Trophoblast cell (in vitro differentiated cells and primary cell): ENCODE results near the gene TXNDC16.

Source experiments
- DNase-seq, 2 donors: peaks; one replicate each; pipeline ENCODE4 v3.0.0-alpha.2; 2016
- H2AFZ ChIP-seq: 2 replicates; pipeline ENCODE4 v1.6.1; 2013; ENCODE audit warnings: low read length, moderate library complexity, mild to moderate bottlenecking; ENCODE audit not compliant: insufficient read depth, poor library complexity
- H2AK5ac ChIP-seq: 2 replicates; pipeline ENCODE4 v1.6.1; 2013; ENCODE audit warnings: mild to moderate bottlenecking, low read length
- H2BK120ac ChIP-seq: 2 replicates; pipeline ENCODE4 v1.6.1; 2013; ENCODE audit warnings: low read length, mild to moderate bottlenecking, moderate library complexity; ENCODE audit not compliant: insufficient read depth, poor library complexity
- H2BK12ac ChIP-seq: 2 replicates; pipeline ENCODE4 v1.6.1; 2013; ENCODE audit warnings: mild to moderate bottlenecking, low read length, moderate library complexity
- H2BK5ac ChIP-seq: 2 replicates; pipeline ENCODE4 v1.6.1; 2013; ENCODE audit warnings: low read length, low read depth, moderate library complexity, mild to moderate bottlenecking; ENCODE audit not compliant: poor library complexity
- H3K14ac ChIP-seq: 2 replicates; pipeline ENCODE4 v1.6.1; 2013; ENCODE audit warnings: mild to moderate bottlenecking, low read length
- H3K18ac ChIP-seq: 2 replicates; pipeline ENCODE4 v1.6.1; 2013; ENCODE audit warnings: mild to moderate bottlenecking, low read length
- H3K23ac ChIP-seq: 2 replicates; pipeline ENCODE4 v1.6.1; 2013; ENCODE audit warnings: low read length
- H3K27ac ChIP-seq: 2 replicates; pipeline ENCODE4 v1.5.1; 2013; ENCODE audit warnings: low read depth, mild to moderate bottlenecking, inconsistent platforms, low read length, moderate library complexity
- H3K27me3 ChIP-seq: 2 replicates; pipeline ENCODE4 v1.6.1; 2013; ENCODE audit warnings: inconsistent platforms, mild to moderate bottlenecking, low read length, moderate library complexity; ENCODE audit not compliant: insufficient read depth
- H3K36me3 ChIP-seq, 2 experiments: 1 replicate in 1 of 2; 2 replicates in 1 of 2; pipeline ENCODE4 v1.6.1; 2013; ENCODE audit warnings: low read length in 2 of 2, mild to moderate bottlenecking in 2 of 2, moderate library complexity in 1 of 2; ENCODE audit not compliant: insufficient read depth in 2 of 2, control insufficient read depth in 1 of 2
- H3K4ac ChIP-seq: 2 replicates; pipeline ENCODE4 v1.6.1; 2013; ENCODE audit warnings: low read depth, mild to moderate bottlenecking, low read length, moderate library complexity
- H3K4me1 ChIP-seq, 2 experiments: 1 replicate in 1 of 2; 2 replicates in 1 of 2; pipeline ENCODE4 v1.6.1; 2013; ENCODE audit warnings: low read length in 2 of 2, mild to moderate bottlenecking in 2 of 2, moderate library complexity in 1 of 2; ENCODE audit not compliant: insufficient read depth in 2 of 2, control insufficient read depth in 1 of 2
- H3K4me2 ChIP-seq: 2 replicates; pipeline ENCODE4 v1.6.1; 2013; ENCODE audit warnings: inconsistent platforms, mild to moderate bottlenecking, low read length, moderate library complexity
- H3K4me3 ChIP-seq: 2 replicates; pipeline ENCODE4 v1.5.1; 2013; ENCODE audit warnings: mild to moderate bottlenecking, low read depth, low read length, inconsistent platforms
- H3K79me1 ChIP-seq: one replicate; pipeline ENCODE4 v1.6.1; 2013; ENCODE audit warnings: low read length
- H3K79me2 ChIP-seq: 2 replicates; pipeline ENCODE4 v1.6.1; 2013; ENCODE audit warnings: low read length, mild to moderate bottlenecking; ENCODE audit not compliant: control insufficient read depth, insufficient read depth, poor library complexity
- H3K9ac ChIP-seq: 2 replicates; pipeline ENCODE4 v1.6.1; 2013; ENCODE audit warnings: mild to moderate bottlenecking, low read length
- H3K9me3 ChIP-seq: 2 replicates; pipeline ENCODE4 v1.6.1; 2013; ENCODE audit warnings: low read depth, mild to moderate bottlenecking, control low read depth, inconsistent platforms, low read length; ENCODE audit not compliant: insufficient read depth
- H4K12ac ChIP-seq: 2 replicates; pipeline ENCODE4 v1.6.1; 2013; ENCODE audit warnings: low read depth, mild to moderate bottlenecking, low read length, moderate library complexity
- H4K8ac ChIP-seq: 2 replicates; pipeline ENCODE4 v1.6.1; 2013; ENCODE audit warnings: low read depth, mild to moderate bottlenecking, low read length, moderate library complexity
- H4K91ac ChIP-seq: one replicate; pipeline ENCODE4 v1.6.1; 2013; ENCODE audit warnings: low read depth, mild to moderate bottlenecking, low read length, moderate library complexity
- WGBS: extraction: QIAGEN DNeasy Blood & Tissue Kit; methylation state at CpG from one replicate; pipeline ENCODE4 v1.1.7; 2013; ENCODE audit warnings: missing lambda C conversion rate; ENCODE audit not compliant: insufficient read length, insufficient coverage; ENCODE audit errors: extremely low coverage; 5-methylcytosine and 5-hydroxymethylcytosine counted together

Gene TXNDC16

DNA sequence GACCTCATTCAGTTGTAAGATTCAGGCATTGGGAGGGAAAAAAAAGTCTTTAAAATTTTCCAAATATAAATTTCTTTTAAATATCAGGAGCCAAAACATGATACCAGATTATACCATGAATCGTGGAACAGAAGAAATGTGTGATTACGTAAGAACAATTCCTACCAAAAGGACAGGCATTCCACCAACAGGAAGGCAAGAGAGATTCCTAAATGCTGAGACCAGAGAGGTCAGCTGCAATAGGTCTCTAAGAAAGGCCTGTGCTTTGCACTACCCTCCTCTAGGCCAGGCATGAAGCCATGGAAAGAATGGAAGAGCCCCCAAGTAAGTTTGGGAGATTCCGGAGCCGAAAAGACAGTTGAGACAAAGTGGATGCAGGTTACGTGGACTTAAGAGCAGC is 154.5 kb downstream of the TXNDC16 start:
- no CpG with 5 or more reads among the region's 5 CpGs for WGBS
- H2BK120ac ChIP-seq, result no peak overlapping the region
- H3K27ac ChIP-seq, result no peak overlapping the region
- no peak overlapping the region for H3K18ac ChIP-seq
- no peaks in the 10 kb centered on the region for H3K27me3 ChIP-seq
- no peak overlapping the region for H2BK12ac ChIP-seq
- peak in 1 of 2 donors; percentile 4 for DNase-seq
- no peak overlapping the region for H3K14ac ChIP-seq
- H4K8ac ChIP-seq, result no peak overlapping the region
- H3K79me1 ChIP-seq, result no peaks in the 10 kb centered on the region
- H3K23ac ChIP-seq, result no peak overlapping the region
- no peaks in the 10 kb centered on the region for H3K9me3 ChIP-seq
- H2BK5ac ChIP-seq, result no peak overlapping the region
- H2AFZ ChIP-seq, result no peak overlapping the region
- H4K12ac ChIP-seq, result no peak overlapping the region
- no peak overlapping the region for H2AK5ac ChIP-seq
- no peak overlapping the region for H3K9ac ChIP-seq
- no peaks in the 10 kb centered on the region for H3K79me2 ChIP-seq
- H3K4ac ChIP-seq, result no peak overlapping the region
- no peaks in the 10 kb centered on the region for H3K4me1 ChIP-seq
- H3K4me3 ChIP-seq, result no peak overlapping the region
- H3K4me2 ChIP-seq, result no peak overlapping the region
- no peaks in the 10 kb centered on the region for H3K36me3 ChIP-seq
- no peak overlapping the region for H4K91ac ChIP-seq

DNA sequence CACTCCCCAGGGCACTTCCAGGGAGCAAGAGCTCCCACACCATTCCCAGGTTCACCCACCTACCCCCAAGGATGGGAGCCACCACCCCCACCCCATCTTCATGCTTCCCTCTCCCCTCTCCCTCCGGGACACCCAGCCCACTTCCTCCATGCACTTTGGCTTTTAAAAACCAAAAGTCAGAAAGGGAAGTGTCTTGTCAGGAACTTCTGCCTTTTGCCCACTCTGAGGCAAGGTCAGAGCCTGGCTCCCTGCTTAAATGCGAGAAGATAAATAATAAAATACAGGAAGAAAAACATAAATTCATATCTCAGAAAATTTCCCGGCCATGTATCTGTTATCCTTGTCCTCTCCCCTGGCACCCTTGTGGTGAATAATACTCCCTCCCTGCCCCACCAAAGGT is 156.6 kb downstream of the TXNDC16 start:
- H3K79me2 ChIP-seq, result no peaks in the 10 kb centered on the region
- H3K4me2 ChIP-seq, result no peak overlapping the region
- H4K91ac ChIP-seq, result no peak overlapping the region
- H3K9me3 ChIP-seq, result no peaks in the 10 kb centered on the region
- H4K8ac ChIP-seq, result no peak overlapping the region
- no peak overlapping the region for H3K23ac ChIP-seq
- H2AFZ ChIP-seq, result no peak overlapping the region
- H4K12ac ChIP-seq, result no peak overlapping the region
- no peak overlapping the region for H2BK12ac ChIP-seq
- no peak overlapping the region for H3K14ac ChIP-seq
- no peak overlapping the region for H3K27ac ChIP-seq
- H2AK5ac ChIP-seq, result no peak overlapping the region
- H3K79me1 ChIP-seq, result no peaks in the 10 kb centered on the region
- no peak overlapping the region for H2BK5ac ChIP-seq
- no peak overlapping the region for H3K9ac ChIP-seq
- no peak overlapping the region for H3K4ac ChIP-seq
- H3K4me1 ChIP-seq, result no peaks in the 10 kb centered on the region
- H3K4me3 ChIP-seq, result no peak overlapping the region
- no peak for DNase-seq
- no CpG with 5 or more reads among the region's 3 CpGs for WGBS
- H3K27me3 ChIP-seq, result no peaks in the 10 kb centered on the region
- H3K36me3 ChIP-seq, result no peaks in the 10 kb centered on the region
- no peak overlapping the region for H3K18ac ChIP-seq
- H2BK120ac ChIP-seq, result no peak overlapping the region

DNA sequence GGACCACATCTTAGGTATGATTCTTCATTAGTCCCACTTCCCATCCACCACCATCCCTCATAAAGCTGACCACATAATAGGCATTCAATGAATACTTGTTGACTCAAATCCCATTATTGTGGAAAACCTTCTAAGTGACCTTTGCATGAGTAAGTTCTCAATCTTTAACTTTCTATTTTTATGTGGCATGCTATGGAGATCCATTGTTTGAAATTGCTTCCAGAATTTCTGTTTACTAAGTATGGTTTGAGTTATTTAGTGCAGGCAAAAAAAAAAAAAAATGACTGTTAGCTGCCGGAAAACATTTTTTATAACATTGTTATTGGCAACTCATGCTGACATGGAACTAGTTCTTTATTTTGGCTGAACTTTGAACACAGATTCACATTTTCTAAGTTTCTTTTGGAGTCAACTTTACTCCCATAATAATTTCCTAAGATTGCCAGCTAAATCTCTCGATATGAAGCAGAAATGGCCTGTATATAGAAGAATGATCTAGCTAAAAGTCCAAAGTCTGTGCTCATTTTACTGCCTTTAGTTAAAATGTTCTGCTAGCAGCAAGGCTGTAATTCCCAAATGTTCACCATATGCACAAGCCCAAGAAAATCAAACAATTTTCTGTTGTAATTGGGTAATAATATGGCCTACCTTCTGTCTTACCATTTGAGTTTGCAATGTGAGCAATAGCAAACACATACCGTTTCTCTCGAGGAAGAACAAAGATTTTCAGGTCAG is 160.3 kb downstream of the TXNDC16 start:
- Histone ChIP-seq H3K4me3 (no peak overlapping the region), H3K14ac (no peak overlapping the region), H3K79me1 (no peaks in the 10 kb centered on the region), H2AK5ac (no peak overlapping the region), H3K27ac (no peak overlapping the region), H3K4ac (no peak overlapping the region), H4K91ac (no peak overlapping the region), H3K27me3 (no peaks in the 10 kb centered on the region), H2BK120ac (no peak overlapping the region), H2BK5ac (no peak overlapping the region), H4K12ac (no peak overlapping the region), H4K8ac (no peak overlapping the region), H3K79me2 (no peaks in the 10 kb centered on the region), H2BK12ac (no peak overlapping the region), H3K36me3 (no peaks in the 10 kb centered on the region), H3K9ac (no peak overlapping the region), H3K23ac (no peak overlapping the region), H2AFZ (no peak overlapping the region), H3K9me3 (no peaks in the 10 kb centered on the region), H3K4me2 (no peak overlapping the region), H3K4me1 (no peaks in the 10 kb centered on the region), H3K18ac (no peak overlapping the region)
- no CpG with 5 or more reads among the region's 4 CpGs for WGBS
- DNase-seq, result no peak
